Measurements from ENCODE around the gene PPIA. TPM values are rescaled to one million over a fixed set of nuclear protein-coding genes. Genes with fewer than 3 reads are reported as not detected.
"Not testable (repeated sequence)": the region's sequence is repeated elsewhere in the genome, so short reads cannot be mapped to it uniquely, and the experiment has no call there.

The PPIA gene
- polyA plus RNA-seq, 3 donors: 1,342 to 1,541 (median 1,458) TPM

- no peak for DNase-seq (ENCODE audit: low read depth in 3 of 3, low spot score in 2 of 3)
Observed at GRCh38 chr7:44762726-44763522, 33.6 kb upstream of the PPIA start.

GRCh38 chr7:44764081-44764480, 32.4 kb upstream of the PPIA start:
- DNase-seq (ENCODE audit: low read depth in 3 of 3, low spot score in 2 of 3): no peak

- DNase-seq (ENCODE audit: low read depth in 3 of 3, low spot score in 2 of 3): no peak
Observed at GRCh38 chr7:44764665-44765578, 31.6 kb upstream of the PPIA start.

- DNase-seq (ENCODE audit: low read depth in 3 of 3, low spot score in 2 of 3): no peak
Observed at GRCh38 chr7:44765579-44766415, 30.7 kb upstream of the PPIA start.

GRCh38 chr7:44766416-44766801, 30.1 kb upstream of the PPIA start:
- DNase-seq (ENCODE audit: low read depth in 3 of 3, low spot score in 2 of 3): no peak

GRCh38 chr7:44767134-44767911, 29.2 kb upstream of the PPIA start:
- no peak for DNase-seq (ENCODE audit: low read depth in 3 of 3, low spot score in 2 of 3)

GRCh38 chr7:44767912-44768627, 28.4 kb upstream of the PPIA start:
- peak in 2 of 3 donors; percentile 45 to 51 for DNase-seq (ENCODE audit: low read depth in 3 of 3, low spot score in 2 of 3)

- DNase-seq (ENCODE audit: low read depth in 3 of 3, low spot score in 2 of 3): no peak
Observed at GRCh38 chr7:44768628-44769371, 27.7 kb upstream of the PPIA start.

- no peak for DNase-seq (ENCODE audit: low read depth in 3 of 3, low spot score in 2 of 3)
Observed at GRCh38 chr7:44769376-44769775, 27.1 kb upstream of the PPIA start.

- DNase-seq (ENCODE audit: low read depth in 3 of 3, low spot score in 2 of 3): no peak
Observed at GRCh38 chr7:44769776-44770294, 26.6 kb upstream of the PPIA start.

GRCh38 chr7:44771358-44771757, 25.1 kb upstream of the PPIA start:
- no peak for DNase-seq (ENCODE audit: low read depth in 3 of 3, low spot score in 2 of 3)

- no peak for DNase-seq (ENCODE audit: low read depth in 3 of 3, low spot score in 2 of 3)
Observed at GRCh38 chr7:44772440-44772839, 24.0 kb upstream of the PPIA start.

GRCh38 chr7:44772867-44773266, 23.6 kb upstream of the PPIA start:
- DNase-seq (ENCODE audit: low read depth in 3 of 3, low spot score in 2 of 3): no peak

GRCh38 chr7:44774486-44774885, 22.0 kb upstream of the PPIA start:
- not testable (repeated sequence) for DNase-seq (ENCODE audit: low read depth in 3 of 3, low spot score in 2 of 3)

- no peak for DNase-seq (ENCODE audit: low read depth in 3 of 3, low spot score in 2 of 3)
Observed at GRCh38 chr7:44775383-44776107, 20.9 kb upstream of the PPIA start.

- DNase-seq (ENCODE audit: low read depth in 3 of 3, low spot score in 2 of 3): no peak
Observed at GRCh38 chr7:44776211-44776610, 20.3 kb upstream of the PPIA start.

- no peak for DNase-seq (ENCODE audit: low read depth in 3 of 3, low spot score in 2 of 3)
Observed at GRCh38 chr7:44782460-44782859, 14.0 kb upstream of the PPIA start.

- DNase-seq (ENCODE audit: low read depth in 3 of 3, low spot score in 2 of 3): no peak
Observed at GRCh38 chr7:44783407-44783806, 13.1 kb upstream of the PPIA start.

Measured in right renal cortex interstitium (tissue), 3 donors.